HepG2 (cell line): ENCODE measurements around the gene RPL26. TPM values are rescaled to one million over a fixed set of nuclear protein-coding genes. Genes with fewer than 3 reads are reported as not detected.

Experiments used
- AGO2 ChIP-seq: fragments of 200-400 bp; formaldehyde crosslinking; optimal IDR thresholded peaks from 2 replicates; pipeline ENCODE3; 2017; ENCODE audit warnings: mild to moderate bottlenecking, low read depth, low read length, moderate library complexity
- AKNA ChIP-seq: sonication (generic); formaldehyde crosslinking; IDR thresholded peaks from 2 replicates; pipeline ENCODE4 v1.4.0; 2020; ENCODE audit warnings: missing genetic modification reagents, borderline replicate concordance
- CCAR2 ChIP-seq: fragments of 200-400 bp; formaldehyde crosslinking; optimal IDR thresholded peaks from 2 replicates; pipeline ENCODE3; 2018; ENCODE audit warnings: low read depth, mild to moderate bottlenecking, low read length, moderate library complexity
- MBD4 ChIP-seq: IDR thresholded peaks from 2 replicates; pipeline ENCODE4 v1.6.1; 2012; ENCODE audit warnings: low read length, inconsistent platforms, borderline replicate concordance
- MXD1 ChIP-seq: sonication (generic); formaldehyde crosslinking; IDR thresholded peaks from 2 replicates; pipeline ENCODE4 v1.4.0; 2020; ENCODE audit warnings: mild to moderate bottlenecking, missing genetic modification reagents
- MYC ChIP-seq: sonication (generic); formaldehyde crosslinking; IDR thresholded peaks from 2 replicates; pipeline ENCODE4 v1.9.0; 2021; ENCODE audit warnings: missing genetic modification reagents, borderline replicate concordance
- NCOA5 ChIP-seq: sonication (generic); formaldehyde crosslinking; IDR thresholded peaks from 2 replicates; pipeline ENCODE4 v1.4.0; 2020; ENCODE audit warnings: missing genetic modification reagents
- RAD21 ChIP-seq: fragments of 450-650 bp; formaldehyde crosslinking; IDR thresholded peaks from 2 replicates; pipeline ENCODE4 v1.5.0; 2020; ENCODE audit warnings: mild to moderate bottlenecking
- RXRA ChIP-seq: sonication (generic); formaldehyde crosslinking; IDR thresholded peaks from 2 replicates; pipeline ENCODE4 v1.5.1; 2020; ENCODE audit warnings: missing genetic modification reagents
- STAT6 ChIP-seq: sonication (generic); formaldehyde crosslinking; IDR thresholded peaks from 2 replicates; pipeline ENCODE4 v1.4.0; 2020; ENCODE audit warnings: missing genetic modification reagents, mild to moderate bottlenecking, borderline replicate concordance
- ZKSCAN5 ChIP-seq: sonication (generic); formaldehyde crosslinking; IDR thresholded peaks from 2 replicates; pipeline ENCODE4 v1.5.1; 2020; ENCODE audit warnings: mild to moderate bottlenecking, missing genetic modification reagents
- ZNF280D ChIP-seq: sonication (generic); formaldehyde crosslinking; IDR thresholded peaks from 2 replicates; pipeline ENCODE4 v1.5.1; 2020; ENCODE audit warnings: mild to moderate bottlenecking, missing genetic modification reagents
- ZNF580 ChIP-seq: IDR thresholded peaks from 2 replicates; pipeline ENCODE4 v1.6.1; 2016; ENCODE audit warnings: low read depth, borderline replicate concordance
- polyA plus RNA-seq, 8 experiments: library from polyadenylated mRNA; depleted of rRNA in 3 of 8; stranded (reverse) in 7 of 8; unstranded in 1 of 8; fragments of >200 nt; fragmentation: Illumina TruSeq in 4 of 8; extraction: Trizol in 4 of 8; gene quantifications; 2 replicates each; pipeline versions ENCODE4 v1.2.1 to v1.2.3, GENCODE V29; 2011 to 2016; ENCODE audit warnings: low read depth in 4 of 8, missing spikeins in 1 of 8, mixed read lengths in 1 of 8; ENCODE audit not compliant: insufficient read depth in 1 of 8
- total RNA-seq, 5 experiments: library from RNA; depleted of rRNA; stranded (reverse); fragments of >200 nt; fragmentation: Illumina TruSeq; extraction: Trizol; gene quantifications; 2 replicates each; pipeline ENCODE4 v1.2.3, GENCODE V29; 2016; ENCODE audit warnings: low read depth in 1 of 5

RPL26 gene
- total and polyA plus RNA-seq, 2 of the 13 experiments (the other 11 are each of a cell fraction or from before 2014, with no cell fraction given): 2,817 to 3,529 TPM

GRCh38 chr17:8383143-8383822, at the start of gene RPL26 (continued):
- TF ChIP-seq ZNF280D (no peak), NCOA5 (CRISPR knock-in tag) (no peak), ZKSCAN5 (CRISPR knock-in tag) (no peak), RAD21 (CRISPR knock-in tag) (peak; percentile 81; the same call in 1 of the 2 replicates), ZNF580 (CRISPR knock-in tag) (no peak; the same call in 1 of the 2 replicates), AKNA (CRISPR knock-in tag) (no peak), MYC (CRISPR knock-in tag) (no peak; the same call in none of the 2 replicates), AGO2 (no peak), RXRA (CRISPR knock-in tag) (no peak; the same call in 1 of the 2 replicates), MBD4 (no peak), MXD1 (CRISPR knock-in tag) (peak; percentile 50; the same call in 1 of the 2 replicates), CCAR2 (no peak), STAT6 (CRISPR knock-in tag) (no peak)
